Jurkat, Clone E6-1 (cell line): Measurements from ENCODE around the gene STMND1.

Experiments
- DNase-seq: peaks from one replicate; pipeline ENCODE4 v3.0.0-alpha.2; 2011; ENCODE audit warnings: low read depth, low spot score
- H3K4me3 ChIP-seq: 2 replicates; pipeline ENCODE4 v1.5.1; 2011; ENCODE audit warnings: mild to moderate bottlenecking, low read length, control low read depth, moderate library complexity

STMND1 gene

DNA sequence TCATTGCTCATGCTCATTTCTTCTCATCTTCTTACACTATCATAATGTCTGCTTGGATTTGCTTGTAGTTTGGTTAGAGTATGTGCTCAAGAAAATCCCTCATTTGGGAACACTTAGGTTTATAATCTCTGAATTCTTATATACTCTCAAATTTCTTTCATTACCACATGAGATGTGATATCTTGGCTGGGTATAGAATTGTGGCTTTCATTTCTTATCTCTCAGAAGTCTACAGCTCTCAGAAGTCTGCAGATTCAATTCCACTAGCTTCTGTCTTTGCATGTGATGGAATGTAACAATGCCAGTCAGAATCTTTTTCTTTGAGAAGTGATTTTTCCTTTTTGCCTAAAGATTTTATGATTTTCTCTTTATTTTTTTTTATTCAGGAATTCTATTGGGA is 50.9 kb downstream of the STMND1 start:
- no peak for DNase-seq
- H3K4me3 ChIP-seq = no peak overlapping the region

DNA sequence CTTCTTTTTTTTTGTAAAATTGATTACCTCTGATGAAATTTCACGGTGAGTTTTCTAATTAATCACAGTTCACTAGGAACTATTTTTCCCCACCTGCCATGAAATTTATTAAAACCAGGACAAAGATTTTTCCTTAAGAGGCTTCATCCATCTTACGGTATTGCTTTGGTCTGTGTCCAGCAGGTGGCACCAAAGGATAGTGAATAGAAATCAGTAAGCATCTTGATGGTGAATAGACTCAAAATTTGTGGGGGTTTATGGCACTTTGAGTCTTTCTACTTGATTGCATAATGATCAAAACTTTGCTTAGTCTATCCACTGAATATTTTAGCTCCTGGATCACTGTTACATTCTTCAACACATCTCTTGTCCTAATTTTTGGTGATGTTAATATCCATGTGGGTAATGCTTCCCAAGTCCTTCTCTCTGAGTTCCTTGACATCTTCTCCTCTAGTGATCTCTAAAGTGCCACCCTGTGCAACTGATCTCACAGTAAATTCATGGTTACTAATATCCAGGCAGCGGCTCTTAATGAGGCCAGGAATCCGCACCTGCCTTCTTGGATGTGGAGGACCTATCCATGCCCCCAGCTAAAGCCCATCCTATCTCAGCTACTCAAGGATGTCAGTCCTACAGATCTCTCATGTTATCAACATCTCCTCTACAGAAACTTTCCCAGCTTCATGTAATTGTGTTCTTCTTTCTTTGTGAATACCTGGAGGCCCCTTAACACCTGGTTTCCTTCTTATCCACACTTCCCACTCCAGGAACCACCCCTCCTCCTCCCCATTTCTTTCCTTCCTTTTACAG is 54.5 kb downstream of the STMND1 start:
- H3K4me3 ChIP-seq = no peak overlapping the region
- peak; percentile 72 for DNase-seq

GRCh38 chr6:17156966-17157365 is 55.1 kb downstream of the STMND1 start:
- H3K4me3 ChIP-seq = no peak overlapping the region
- no peak for DNase-seq

- no peak overlapping the region for H3K4me3 ChIP-seq
- no peak for DNase-seq
Measured at GRCh38 chr6:17157617-17158016, 55.8 kb downstream of the STMND1 start.

DNA sequence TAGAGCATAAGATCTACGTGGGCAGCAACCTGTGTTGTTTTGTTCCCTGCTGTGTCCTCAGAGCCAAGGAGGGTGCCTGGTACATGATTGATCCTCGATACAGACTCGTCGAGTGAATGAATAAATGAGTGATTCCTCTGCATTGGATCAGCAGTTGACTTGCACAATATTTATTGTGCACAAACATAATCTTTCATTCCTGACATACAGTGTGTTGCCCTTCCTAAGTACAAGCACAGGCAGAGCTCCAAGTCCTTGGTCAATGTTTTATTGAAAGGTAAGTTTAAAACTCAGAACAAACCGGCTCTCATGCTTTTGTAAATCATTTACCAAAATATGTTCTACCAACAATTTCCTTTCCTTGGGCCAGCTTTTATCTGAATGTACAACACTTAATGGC is 57.4 kb downstream of the STMND1 start:
- DNase-seq = no peak
- H3K4me3 ChIP-seq = no peak overlapping the region

DNA sequence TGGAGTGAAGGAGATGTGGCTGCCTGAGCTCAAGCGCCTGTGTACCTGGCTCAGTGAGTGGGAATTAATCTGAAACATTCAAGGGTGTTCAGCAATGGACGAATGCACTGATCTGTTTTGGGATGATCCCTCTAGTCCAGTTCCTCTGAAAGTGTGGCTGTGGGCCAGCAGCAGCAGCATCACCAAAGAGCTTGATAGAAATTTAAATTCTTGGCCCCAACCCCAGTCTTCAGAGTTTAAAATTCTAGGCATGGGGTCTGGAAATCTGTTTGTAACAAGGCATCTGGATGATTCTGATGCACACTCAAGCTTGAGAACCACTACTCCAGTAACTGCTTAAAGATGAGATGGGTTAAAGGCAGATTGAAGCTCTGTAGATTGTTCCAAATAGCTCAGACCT is 59.2 kb downstream of the STMND1 start:
- no peak overlapping the region for H3K4me3 ChIP-seq
- DNase-seq = no peak

- no peak for DNase-seq
- no peak overlapping the region for H3K4me3 ChIP-seq
Measured at GRCh38 chr6:17165383-17165782, 63.5 kb downstream of the STMND1 start.

DNA sequence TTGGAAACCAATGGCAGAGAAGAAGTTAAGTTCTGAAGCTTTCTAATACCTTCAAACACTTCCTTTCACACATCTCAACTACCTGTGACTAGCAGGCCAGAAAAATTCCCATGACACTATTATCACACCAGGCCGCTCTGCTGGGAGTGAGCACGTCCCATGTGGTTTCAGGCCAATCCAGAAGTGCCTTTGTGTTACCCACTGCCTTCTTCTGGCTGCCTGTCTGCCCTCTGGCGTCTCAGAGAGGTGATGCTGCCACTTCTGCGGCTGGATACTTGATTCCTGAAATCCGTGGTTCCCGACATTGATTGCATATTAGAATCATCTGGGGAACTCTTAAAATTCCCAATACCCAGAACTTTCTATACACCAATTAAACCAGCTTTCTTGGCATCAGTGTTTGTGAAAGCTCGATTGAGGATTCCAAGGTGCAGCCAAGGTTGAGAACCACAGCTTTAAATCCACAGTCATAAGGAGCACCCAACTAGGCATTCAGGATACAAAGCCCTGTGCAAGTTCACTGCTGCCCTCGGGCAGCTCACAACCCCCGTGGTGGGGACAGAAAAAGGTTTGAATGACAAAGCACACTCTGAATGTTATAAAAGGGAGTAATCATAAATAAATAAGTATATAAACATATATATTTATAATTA is 65.6 kb downstream of the STMND1 start:
- DNase-seq = peak; percentile 3
- H3K4me3 ChIP-seq = no peak overlapping the region

- no peak for DNase-seq
Measured at GRCh38 chr6:17169291-17169690, 67.4 kb downstream of the STMND1 start.

GRCh38 chr6:17169711-17170110 is 67.9 kb downstream of the STMND1 start:
- DNase-seq = no peak
- H3K4me3 ChIP-seq = no peak overlapping the region

More at GRCh38 chr6:17169291-17169690, 67.4 kb downstream of the STMND1 start:
- no peak overlapping the region for H3K4me3 ChIP-seq

GRCh38 chr6:17172836-17173470 is 71.1 kb downstream of the STMND1 start:
- H3K4me3 ChIP-seq = no peak overlapping the region
- no peak for DNase-seq

GRCh38 chr6:17178326-17178725 is 76.5 kb downstream of the STMND1 start:
- no peak for DNase-seq
- H3K4me3 ChIP-seq = no peak overlapping the region

- no peak overlapping the region for H3K4me3 ChIP-seq
- no peak for DNase-seq
Measured at GRCh38 chr6:17178754-17179529, 77.1 kb downstream of the STMND1 start.

GRCh38 chr6:17179530-17180073 is 77.8 kb downstream of the STMND1 start:
- DNase-seq = no peak

More at GRCh38 chr6:17179530-17180073, 77.8 kb downstream of the STMND1 start:
- no peak overlapping the region for H3K4me3 ChIP-seq
